22Rv1 (cell line): ENCODE results near the gene ARMH1.

Source experiments
- H3K27ac ChIP-seq: fragments of 450-650 bp; 2 replicates; pipeline ENCODE4 v1.5.1; 2017
- CTCF ChIP-seq: fragments of 450-650 bp; IDR thresholded peaks from 2 replicates; pipeline ENCODE4 v1.5.1; 2017; ENCODE audit warnings: mild to moderate bottlenecking
- ZFX ChIP-seq: fragments of 450-650 bp; IDR thresholded peaks from 2 replicates; pipeline ENCODE4 v1.6.1; 2017; ENCODE audit warnings: antibody characterized with exemption, borderline replicate concordance

ARMH1 gene

DNA sequence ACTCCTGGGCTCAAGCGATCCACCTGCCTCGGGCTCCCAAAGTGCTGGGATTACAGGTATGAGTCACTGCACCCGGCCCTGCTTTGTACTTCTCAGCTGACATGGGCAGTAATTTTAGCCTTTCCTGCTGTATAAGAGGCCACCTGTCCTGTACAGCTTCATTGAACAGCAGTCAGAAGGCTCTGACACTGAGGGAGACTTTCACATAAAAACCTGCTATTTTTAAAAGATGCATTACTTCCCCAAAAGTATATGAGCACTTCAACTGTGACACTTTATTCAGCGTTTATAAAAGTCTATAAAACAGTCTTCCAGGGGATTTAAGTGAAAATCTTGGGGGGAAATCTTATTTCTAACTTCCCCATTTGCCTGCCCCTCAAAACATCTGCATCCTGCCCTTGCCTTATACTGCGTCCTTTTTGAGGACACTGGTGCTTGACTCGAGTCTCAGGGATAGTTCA, 38.8 kb downstream of the ARMH1 start:
- TF ChIP-seq ZFX (no peak), CTCF (no peak)
- H3K27ac ChIP-seq, result no peak overlapping the region

DNA sequence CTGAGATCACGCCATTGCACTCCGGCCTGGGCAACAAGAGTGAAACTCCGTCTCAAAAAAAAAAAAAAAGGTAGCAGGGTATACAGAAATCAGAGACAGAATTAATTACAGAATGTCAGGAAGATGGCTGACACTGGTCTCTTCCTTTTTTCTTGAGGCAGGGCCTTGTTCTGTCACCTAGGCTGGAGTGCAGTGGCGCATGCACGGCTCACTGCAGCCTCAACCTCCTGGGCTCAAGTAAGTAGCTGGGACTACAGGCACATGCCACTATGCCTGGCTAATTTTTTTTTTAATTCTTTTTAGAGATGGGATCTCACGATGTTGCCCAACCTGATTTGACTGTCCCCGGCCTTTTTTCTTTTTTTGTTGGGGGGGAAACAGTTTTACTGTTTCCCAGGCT, 40.0 kb downstream of the ARMH1 start:
- no peak overlapping the region for H3K27ac ChIP-seq
- no peak for TF ChIP-seq CTCF
- TF ChIP-seq ZFX, result no peak

DNA sequence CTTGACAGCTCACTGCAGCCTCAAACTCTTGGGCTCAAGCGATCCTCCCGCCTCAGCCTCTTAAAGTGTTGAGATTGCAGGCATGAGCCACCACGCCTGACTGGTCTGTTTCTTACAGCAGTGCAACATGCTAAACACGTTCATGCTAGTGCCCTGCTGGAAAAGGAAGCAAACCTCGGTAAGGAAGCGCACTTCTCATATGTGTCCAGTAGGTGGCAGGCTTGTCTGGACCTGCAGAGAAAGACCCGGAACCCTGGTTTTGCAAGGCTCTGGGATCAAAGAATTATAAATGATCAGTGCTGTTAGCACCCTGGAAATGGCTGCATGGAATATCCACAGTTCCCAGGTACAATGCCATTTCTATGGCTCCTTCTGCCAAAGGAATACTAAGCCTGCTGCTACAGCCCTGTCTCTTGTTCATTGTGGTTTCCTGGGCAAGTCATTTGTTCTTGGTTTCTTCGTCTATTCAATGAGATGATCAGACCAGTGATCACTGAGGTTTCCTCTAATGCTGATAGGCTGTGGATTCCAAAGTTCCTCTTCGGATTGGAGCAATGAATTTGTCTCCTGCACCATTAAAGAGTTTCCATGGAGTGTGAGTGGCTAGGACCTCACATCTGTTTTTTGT, 40.5 kb downstream of the ARMH1 start:
- TF ChIP-seq CTCF (peak; percentile 97), ZFX (no peak)
- no peak overlapping the region for H3K27ac ChIP-seq

GRCh38 chr1:44717156-44717555, 42.6 kb downstream of the ARMH1 start:
- H3K27ac ChIP-seq, result no peak overlapping the region
- TF ChIP-seq CTCF, result no peak
- TF ChIP-seq ZFX, result no peak

GRCh38 chr1:44717653-44718052, 43.1 kb downstream of the ARMH1 start:
- TF ChIP-seq CTCF, result no peak
- TF ChIP-seq ZFX, result no peak
- H3K27ac ChIP-seq, result no peak overlapping the region

DNA sequence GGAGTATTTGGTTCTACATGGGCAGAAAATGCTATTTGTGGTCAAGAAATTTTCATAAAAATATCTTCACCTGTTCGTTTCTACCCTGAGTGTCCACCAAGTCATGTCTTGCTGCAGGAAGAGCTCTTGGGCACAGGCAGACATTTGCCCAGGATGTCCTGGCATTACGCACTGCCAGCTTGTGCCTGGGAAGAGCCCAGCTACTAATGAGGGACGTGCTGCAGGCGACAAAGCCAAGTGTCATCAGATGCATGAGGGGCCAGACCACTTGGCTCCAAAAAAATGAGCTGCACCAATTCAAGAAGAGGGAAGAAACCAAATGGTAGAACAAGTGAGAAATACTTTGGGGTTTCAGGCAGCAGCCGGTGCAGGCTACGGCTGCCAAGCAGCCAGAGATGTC, 43.6 kb downstream of the ARMH1 start:
- TF ChIP-seq CTCF (no peak), ZFX (no peak)
- no peak overlapping the region for H3K27ac ChIP-seq

- no peak overlapping the region for H3K27ac ChIP-seq
- TF ChIP-seq ZFX, result no peak
- no peak for TF ChIP-seq CTCF
Measured at GRCh38 chr1:44719318-44719717, 44.8 kb downstream of the ARMH1 start.
